ENCODE measurements around the gene NCKAP1. TPM values are rescaled to one million over a fixed set of nuclear protein-coding genes. Genes with fewer than 3 reads are reported as not detected.

Gene NCKAP1
- total RNA-seq, 1 experiment from 2014 or later, result 106 TPM

Other genes with a start within 250 kb of the NCKAP1 start
- not detected in 2 replicates for gene FRZB, start 171.8 kb downstream of the NCKAP1 start, total RNA-seq (2014; rRNA removed; shearing (Covaris generic); ENCODE audit: low replicate concordance)
- 0.69 and 0.86 TPM in 2 replicates for gene DUSP19, start 40.3 kb upstream of the NCKAP1 start, total RNA-seq (2014; rRNA removed; shearing (Covaris generic); ENCODE audit: low replicate concordance)
- 25.7 and 31.1 TPM in 2 replicates for gene NUP35, start 86.0 kb upstream of the NCKAP1 start, total RNA-seq (2014; rRNA removed; shearing (Covaris generic); ENCODE audit: low replicate concordance)